Effector memory CD4-positive, alpha-beta T cell (primary cell): ENCODE results near the gene PDCL2.
"Not testable (repeated sequence)": the region's sequence is repeated elsewhere in the genome, so short reads cannot be mapped to it uniquely, and the experiment has no call there.

Experiments used
- DNase-seq, 3 donors: peaks; one replicate each; pipeline ENCODE4 v3.0.0-alpha.2; 2020
- H3K27ac ChIP-seq: 2 replicates; pipeline ENCODE4 v1.7.0; 2013; ENCODE audit warnings: mild to moderate bottlenecking, low read length, moderate library complexity; ENCODE audit not compliant: insufficient read depth, poor library complexity, severe bottlenecking
- H3K27me3 ChIP-seq: replicated peaks from 2 replicates; pipeline ENCODE4 v1.7.0; 2013; ENCODE audit warnings: mild to moderate bottlenecking, low read length; ENCODE audit not compliant: insufficient read depth, control insufficient read depth, poor library complexity, severe bottlenecking
- H3K36me3 ChIP-seq: 2 replicates; pipeline ENCODE4 v1.7.0; 2013; ENCODE audit warnings: mild to moderate bottlenecking, low read length, moderate library complexity; ENCODE audit not compliant: control insufficient read depth, insufficient read depth
- H3K4me1 ChIP-seq: 2 replicates; pipeline ENCODE4 v1.7.0; 2013; ENCODE audit warnings: low read length, mild to moderate bottlenecking; ENCODE audit not compliant: control insufficient read depth, insufficient read depth, poor library complexity, severe bottlenecking
- H3K4me3 ChIP-seq: 2 replicates; pipeline ENCODE4 v1.7.0; 2013; ENCODE audit warnings: low read length, low read depth, mild to moderate bottlenecking; ENCODE audit not compliant: insufficient read depth, poor library complexity, severe bottlenecking
- H3K9me3 ChIP-seq: 2 replicates; pipeline ENCODE4 v1.7.0; 2013; ENCODE audit warnings: mild to moderate bottlenecking, low read length, moderate library complexity; ENCODE audit not compliant: control insufficient read depth
- total RNA-seq, 3 donors: gene quantifications; one replicate each; lab custom pipeline; 2026; lab: John Stamatoyannopoulos, UW

The PDCL2 gene
- total RNA-seq = 0 reads per million in 3 donors

- H3K4me3 ChIP-seq = no peak within 1 kb of the TSS
- DNase-seq = no peak
- H3K27me3 ChIP-seq = no peaks in the 10 kb centered on the region
- H3K9me3 ChIP-seq = no peaks in the 10 kb centered on the region
- H3K36me3 ChIP-seq = no peaks in the 10 kb centered on the region
- H3K27ac ChIP-seq = no peak within 1 kb of the TSS
- no peaks in the 10 kb centered on the region for H3K4me1 ChIP-seq
These were observed at the start of gene PDCL2 for GRCh38 chr4:55592014-55592413. PDCL2 (minus strand) TSS chr4:55592245; CDS start chr4:55592109, 136 bp downstream.

DNA sequence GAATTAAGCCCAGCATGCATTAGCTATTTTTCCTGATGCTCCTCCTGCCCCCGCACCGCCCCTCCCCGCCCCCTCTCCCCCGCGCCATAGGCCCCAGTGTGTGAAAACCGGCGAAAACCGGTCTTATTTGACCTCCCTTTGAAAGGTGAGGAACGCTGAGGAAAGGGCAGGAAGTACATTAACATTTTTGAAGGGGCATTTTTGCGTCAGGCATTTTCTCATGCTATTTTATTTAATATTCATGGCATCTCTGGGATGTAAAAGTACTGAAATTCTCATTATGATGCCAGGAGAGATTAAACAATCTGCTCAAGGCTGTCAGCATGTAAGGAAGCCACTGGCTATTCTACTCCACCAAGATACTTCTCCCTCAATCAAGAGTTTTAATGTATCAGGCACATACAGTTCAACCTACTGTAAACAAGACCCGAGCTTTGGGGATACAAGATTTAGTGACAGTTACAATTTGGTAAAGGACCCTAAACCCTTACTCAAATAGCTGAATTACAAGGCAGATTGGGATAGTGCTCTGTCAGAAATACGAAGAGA is 45.3 kb upstream of the PDCL2 start:
- Histone ChIP-seq H3K4me1 (peaks cover 12% of the 10 kb centered on the region), H3K27ac (no peak overlapping the region), H3K9me3 (no peaks in the 10 kb centered on the region), H3K4me3 (no peak overlapping the region), H3K27me3 (peaks cover 11% of the 10 kb centered on the region), H3K36me3 (no peaks in the 10 kb centered on the region)
- no peak for DNase-seq

DNA sequence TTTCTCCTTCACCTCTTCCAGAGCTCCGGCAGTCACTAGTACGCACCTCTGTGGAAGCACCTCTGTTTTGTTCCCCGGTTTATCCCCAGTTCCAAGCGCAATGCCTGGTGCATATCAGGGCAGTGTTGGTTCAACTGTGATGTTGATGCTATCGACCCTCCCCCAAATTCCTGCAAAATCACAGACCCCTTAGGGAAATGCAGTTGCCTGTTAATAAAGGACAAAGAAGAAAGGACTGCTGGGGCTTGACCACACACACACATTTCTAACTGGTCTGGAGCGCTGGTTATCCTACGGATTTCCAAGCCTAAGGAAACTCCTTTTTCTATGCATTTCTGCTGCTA is 44.6 kb upstream of the PDCL2 start:
- Histone ChIP-seq H3K27me3 (peaks cover 11% of the 10 kb centered on the region), H3K4me3 (peak overlapping the region; percentile 29), H3K27ac (no peak overlapping the region), H3K36me3 (no peaks in the 10 kb centered on the region), H3K4me1 (peaks cover 12% of the 10 kb centered on the region), H3K9me3 (no peaks in the 10 kb centered on the region)
- DNase-seq = no peak

DNA sequence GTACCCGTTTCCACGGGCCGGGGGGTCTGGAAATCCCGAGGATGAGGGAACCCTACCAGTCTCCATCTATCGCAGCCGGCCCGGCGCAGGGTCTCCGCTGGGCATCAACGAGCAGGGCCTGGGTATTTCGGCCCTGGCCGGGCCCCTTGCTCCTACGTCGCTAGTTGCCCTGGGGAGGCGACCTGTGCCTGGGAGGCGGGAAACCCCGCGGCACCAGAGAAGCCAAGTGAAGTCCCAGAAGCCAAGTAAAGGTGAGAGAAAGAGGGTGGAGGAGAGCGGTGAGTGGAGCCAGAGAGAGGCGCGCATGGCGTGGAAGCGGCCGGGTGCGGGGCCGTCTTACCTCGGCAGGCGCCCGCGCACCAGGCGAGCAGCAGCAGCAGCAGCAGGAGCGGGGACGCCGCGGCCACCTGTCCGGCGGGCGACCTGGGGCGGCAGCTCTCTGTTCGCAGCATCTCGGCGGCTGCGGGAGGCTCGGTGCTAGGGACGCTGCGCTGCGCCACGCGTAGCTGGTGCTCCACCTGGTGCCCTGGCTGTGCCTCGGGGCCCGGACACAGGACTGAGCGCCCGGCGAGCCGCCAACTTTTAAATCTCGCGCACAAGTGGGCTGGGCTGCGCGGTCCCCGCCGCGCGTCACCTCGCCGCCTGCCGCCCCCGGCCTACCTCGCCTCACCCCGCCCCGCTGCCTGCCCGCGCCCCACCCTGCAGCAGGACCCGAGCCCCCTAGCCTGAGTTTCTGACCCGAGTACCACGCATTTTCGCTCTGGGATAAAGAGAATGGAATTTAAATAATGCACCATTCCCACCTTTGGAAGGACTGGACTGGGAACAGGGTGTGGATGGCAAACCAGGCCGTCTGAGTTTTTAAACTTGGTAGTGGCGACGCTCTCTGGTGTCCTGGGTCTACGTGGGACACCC is 44.0 kb upstream of the PDCL2 start, which contains the start of gene NMU:
Gene NMU (minus strand): TSS at position 558 of the 915 bp plus-strand sequence. CDS start 106 bp downstream, at position 452.
- H3K9me3 ChIP-seq = no peaks in the 10 kb centered on the region
- H3K4me3 ChIP-seq = peak within 1 kb of the TSS; percentile 29
- H3K27ac ChIP-seq = no peak within 1 kb of the TSS
- H3K4me1 ChIP-seq = peaks cover 12% of the 10 kb centered on the region
- peaks cover 11% of the 10 kb centered on the region for H3K27me3 ChIP-seq
- DNase-seq = peak in 1 of 3 donors; percentile 16
- no peaks in the 10 kb centered on the region for H3K36me3 ChIP-seq

DNA sequence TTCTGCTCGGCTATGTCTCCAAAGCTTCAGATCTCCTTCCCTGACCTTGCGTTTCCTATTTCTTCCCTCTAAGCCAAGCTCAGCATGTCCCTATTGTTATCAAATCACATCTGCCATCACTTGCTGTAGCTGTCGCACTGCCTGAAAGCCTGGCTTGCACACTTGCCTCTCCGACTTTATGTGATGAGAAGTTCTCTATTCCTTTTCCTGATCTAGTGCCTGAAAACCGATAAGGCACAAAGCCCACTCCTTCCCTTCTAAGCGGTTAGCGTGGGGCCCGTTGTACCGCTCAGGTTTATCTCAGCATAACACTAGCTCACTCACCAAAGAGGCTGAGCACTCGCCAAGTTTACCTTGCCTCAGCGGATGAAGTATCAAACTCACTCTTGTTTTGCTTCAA is 43.2 kb upstream of the PDCL2 start:
- Histone ChIP-seq H3K4me3 (peak overlapping the region; percentile 29), H3K9me3 (no peaks in the 10 kb centered on the region), H3K27ac (no peak overlapping the region), H3K36me3 (no peaks in the 10 kb centered on the region), H3K4me1 (peaks cover 12% of the 10 kb centered on the region), H3K27me3 (peaks cover 12% of the 10 kb centered on the region)
- DNase-seq = no peak

GRCh38 chr4:55634417-55635128 is 42.5 kb upstream of the PDCL2 start:
- Histone ChIP-seq H3K4me3 (no peak overlapping the region), H3K27me3 (peaks cover 15% of the 10 kb centered on the region)

DNA sequence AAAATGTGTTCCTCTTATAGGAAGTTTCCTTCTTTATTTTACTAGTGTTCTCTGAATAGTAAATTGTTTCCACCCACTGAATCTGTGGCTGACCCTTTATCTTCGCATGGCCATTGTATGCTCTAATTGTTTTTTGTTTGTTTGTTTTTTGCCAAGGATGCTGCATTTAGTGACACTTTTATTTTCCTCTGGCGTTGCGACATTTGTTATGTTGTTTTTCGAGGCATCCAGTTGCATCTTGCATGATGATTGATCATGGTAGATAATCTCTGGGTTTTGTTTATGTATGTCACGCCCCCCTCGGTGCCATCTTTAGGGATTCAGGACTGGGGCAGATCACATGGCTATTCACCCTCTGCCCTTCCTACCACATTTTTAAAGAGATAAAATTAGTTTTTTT is 41.9 kb upstream of the PDCL2 start:
- Histone ChIP-seq H3K27me3 (peaks cover 9% of the 10 kb centered on the region), H3K4me3 (no peak overlapping the region), H3K4me1 (peaks cover 12% of the 10 kb centered on the region), H3K27ac (no peak overlapping the region), H3K36me3 (no peaks in the 10 kb centered on the region), H3K9me3 (no peaks in the 10 kb centered on the region)
- no peak for DNase-seq

More at GRCh38 chr4:55634417-55635128, 42.5 kb upstream of the PDCL2 start:
- Histone ChIP-seq H3K27ac (no peak overlapping the region), H3K4me1 (peaks cover 12% of the 10 kb centered on the region), H3K9me3 (no peaks in the 10 kb centered on the region), H3K36me3 (no peaks in the 10 kb centered on the region)
- no peak for DNase-seq

DNA sequence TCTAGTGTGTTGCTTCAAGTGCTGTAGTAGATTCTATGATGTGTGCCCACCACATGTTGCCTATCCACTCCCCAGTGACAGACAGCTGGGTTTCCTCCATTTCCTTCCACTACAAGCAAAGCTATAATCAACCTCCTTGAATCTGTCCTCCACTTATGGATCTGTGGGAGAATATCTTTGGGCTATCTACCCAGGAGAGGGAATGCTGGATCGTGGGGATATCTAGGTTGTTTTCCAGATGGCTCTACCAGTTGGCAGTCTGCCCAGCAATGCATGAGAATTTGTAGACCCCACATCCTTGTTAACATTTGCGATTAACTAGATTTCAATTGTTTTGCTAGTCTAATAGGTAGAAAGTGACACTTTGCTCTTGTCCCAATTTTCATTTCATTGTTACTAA is 33.8 kb upstream of the PDCL2 start:
- Histone ChIP-seq H3K4me1 (no peaks in the 10 kb centered on the region), H3K4me3 (no peak overlapping the region), H3K9me3 (no peaks in the 10 kb centered on the region), H3K36me3 (no peaks in the 10 kb centered on the region), H3K27ac (no peak overlapping the region), H3K27me3 (peaks cover 4% of the 10 kb centered on the region)
- DNase-seq = no peak

- not testable (repeated sequence) for DNase-seq, H3K4me1 ChIP-seq, H3K9me3 ChIP-seq, H3K27me3 ChIP-seq, H3K36me3 ChIP-seq, H3K27ac ChIP-seq, H3K4me3 ChIP-seq
These were observed 32.0 kb upstream of the PDCL2 start for GRCh38 chr4:55624063-55624462.
